Astrocyte of the cerebellum (primary cell): Measurements from ENCODE around the gene NOL3.
A peak's percentile ranks its signal among the peaks of the same experiment; 100 is the strongest.

Experiments
- DNase-seq: peaks from one replicate; pipeline ENCODE4 v3.0.0-alpha.2; 2011; ENCODE audit warnings: low read depth
- H3K4me3 ChIP-seq: 2 replicates; pipeline ENCODE4 v1.5.1; 2011; ENCODE audit warnings: mild to moderate bottlenecking, low read depth, low read length, moderate library complexity
- in situ Hi-C: cut with HindIII; loops from 2 replicates; pipeline ENCODE4 v1.10.0; 2017; ENCODE audit warnings: low sequenced_read_pairs
- TF ChIP-seq, protein P1 (sequence below): IDR thresholded peaks from 2 replicates; pipeline ENCODE4 v1.5.1; 2012; ENCODE audit warnings: low read length, low read depth, moderate library complexity, mild to moderate bottlenecking; ENCODE audit errors: missing control alignments

The NOL3 gene

DNA sequence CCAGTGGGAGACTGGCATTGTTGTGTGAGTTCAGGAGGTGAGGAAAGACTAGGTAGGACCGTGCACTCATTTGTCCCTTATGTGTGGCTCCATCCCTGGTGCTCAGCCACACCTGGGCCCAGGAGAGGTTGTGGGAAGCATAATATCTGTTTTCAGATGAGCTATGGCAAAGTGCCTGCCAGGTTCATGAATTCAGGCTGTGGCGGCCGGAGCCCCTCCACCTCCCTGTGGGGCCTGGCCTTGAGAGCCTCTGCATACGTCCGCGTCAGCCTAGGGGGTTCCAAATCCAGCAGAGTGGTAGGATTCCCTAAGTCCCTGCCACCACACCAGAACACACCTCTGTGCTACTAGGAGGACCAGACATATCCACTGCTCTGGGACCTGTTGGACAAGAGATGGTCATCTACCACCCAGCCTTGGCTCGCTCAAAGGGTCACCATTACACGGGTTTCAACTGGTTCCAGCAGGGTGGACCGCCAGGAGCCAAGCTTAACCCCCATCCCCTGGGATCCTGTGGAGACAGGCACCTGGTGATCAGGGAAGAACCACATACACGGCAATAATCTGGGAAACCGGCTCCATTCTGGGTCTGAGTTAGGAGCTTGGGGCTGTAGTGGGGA is 21.6 kb upstream of the NOL3 start:
- DNase-seq, result no peak

GRCh38 chr16:67149276-67150046 is 20.9 kb upstream of the NOL3 start:
- in situ Hi-C loops, result no loop called here
- no peak for DNase-seq
- H3K4me3 ChIP-seq, result peak overlapping the region; percentile 55
- TF ChIP-seq, protein P1, sequence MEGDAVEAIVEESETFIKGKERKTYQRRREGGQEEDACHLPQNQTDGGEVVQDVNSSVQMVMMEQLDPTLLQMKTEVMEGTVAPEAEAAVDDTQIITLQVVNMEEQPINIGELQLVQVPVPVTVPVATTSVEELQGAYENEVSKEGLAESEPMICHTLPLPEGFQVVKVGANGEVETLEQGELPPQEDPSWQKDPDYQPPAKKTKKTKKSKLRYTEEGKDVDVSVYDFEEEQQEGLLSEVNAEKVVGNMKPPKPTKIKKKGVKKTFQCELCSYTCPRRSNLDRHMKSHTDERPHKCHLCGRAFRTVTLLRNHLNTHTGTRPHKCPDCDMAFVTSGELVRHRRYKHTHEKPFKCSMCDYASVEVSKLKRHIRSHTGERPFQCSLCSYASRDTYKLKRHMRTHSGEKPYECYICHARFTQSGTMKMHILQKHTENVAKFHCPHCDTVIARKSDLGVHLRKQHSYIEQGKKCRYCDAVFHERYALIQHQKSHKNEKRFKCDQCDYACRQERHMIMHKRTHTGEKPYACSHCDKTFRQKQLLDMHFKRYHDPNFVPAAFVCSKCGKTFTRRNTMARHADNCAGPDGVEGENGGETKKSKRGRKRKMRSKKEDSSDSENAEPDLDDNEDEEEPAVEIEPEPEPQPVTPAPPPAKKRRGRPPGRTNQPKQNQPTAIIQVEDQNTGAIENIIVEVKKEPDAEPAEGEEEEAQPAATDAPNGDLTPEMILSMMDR, result no peak

More for the DNA sequence above, 21.6 kb upstream of the NOL3 start:
- TF ChIP-seq, protein P1, result no peak
- in situ Hi-C loops, result no loop called here
- no peak overlapping the region for H3K4me3 ChIP-seq

GRCh38 chr16:67150047-67150832 is 20.1 kb upstream of the NOL3 start:
- in situ Hi-C loops, result no loop called here
- no peak for DNase-seq

GRCh38 chr16:67150833-67151396 is 19.4 kb upstream of the NOL3 start, which contains the start of gene B3GNT9:
Gene B3GNT9, minus strand, starts transcription at chr16:67150998. Its CDS starts 513 bp downstream, at chr16:67150485.
- peak within 1 kb of the TSS; percentile 55 for H3K4me3 ChIP-seq
- in situ Hi-C loops, result no loop called here
- no peak for DNase-seq
- TF ChIP-seq, protein P1, result no peak

More at GRCh38 chr16:67150047-67150832, 20.1 kb upstream of the NOL3 start:
- peak overlapping the region; percentile 55 for H3K4me3 ChIP-seq
- TF ChIP-seq, protein P1, result no peak

- TF ChIP-seq, protein P1, result no peak
- in situ Hi-C loops, result no loop called here
- DNase-seq, result no peak
- no peak overlapping the region for H3K4me3 ChIP-seq
These were observed 18.8 kb upstream of the NOL3 start for GRCh38 chr16:67151431-67152097.
